K562 (cell line): Measurements from ENCODE around the gene SPATS2. TPM values are rescaled to one million over a fixed set of nuclear protein-coding genes. Genes with fewer than 3 reads are reported as not detected.

Experiments used
- ATAC-seq: fragments of 200-7000 bp; cut with Tn5 transposase; 3 replicates; pipeline ENCODE4 v1.9.1; 2020; ENCODE audit warnings: moderate library complexity
- BruUV-seq: library from RNA; stranded (reverse); fragments of 400-500 nt; replicated peaks from 2 replicates; lab custom pipeline; 2021; lab: Mats Ljungman, UMichigan
- CTCF ChIA-PET: fragments of 300-600 bp; formaldehyde crosslinking; extraction: SDS; loops from one replicate; lab custom pipeline; 2021; ENCODE audit warnings: low intra/inter-chr PET ratio; lab: Yijun Ruan, JAX
- POLR2A ChIA-PET: fragments of 300-600, 350-650 bp; sonication (Branson Sonifier 250); formaldehyde crosslinking; extraction: SDS; loops from one replicate; lab custom pipeline; 2021; ENCODE audit warnings: antibody characterized with exemption, inconsistent platforms; lab: Yijun Ruan, JAX
- DNase-seq, 4 experiments: peaks; one replicate each; pipeline versions ENCODE4 v3.0.0 to v3.0.0-alpha.2; 2011 to 2018; ENCODE audit warnings: low spot score in 3 of 4, mixed read lengths in 3 of 4; ENCODE audit errors: extremely low read depth in 1 of 4
- FAIRE-seq: peaks from 2 replicates; lab custom pipeline; 2011; peaks lifted over from hg19 to GRCh38; lab: Jason Lieb, UNC
- H2AFZ ChIP-seq: 2 replicates; pipeline ENCODE4 v1.6.0; 2011; ENCODE audit warnings: low read depth, low read length, control low read depth, inconsistent platforms
- H3K27ac ChIP-seq: fragments of 200-600 bp; 3 replicates; pipeline ENCODE4 v1.8.0; 2011; ENCODE audit warnings: low read depth, mild to moderate bottlenecking, control low read depth, inconsistent platforms, low read length, moderate library complexity, mixed read lengths; ENCODE audit errors: extremely low read depth
- H3K27me3 ChIP-seq, 2 experiments: fragments of 300-600 bp in 1 of 2; 2 replicates in 1 of 2; 3 replicates in 1 of 2; pipeline versions ENCODE4 v1.6.0 to v1.8.0; 2011; ENCODE audit warnings: inconsistent platforms in 2 of 2, low read length in 2 of 2, mild to moderate bottlenecking in 1 of 2, mixed read lengths in 1 of 2, moderate library complexity in 1 of 2; ENCODE audit not compliant: control insufficient read depth in 2 of 2, insufficient read depth in 2 of 2
- H3K36me3 ChIP-seq: fragments of 300-600 bp; 3 replicates; pipeline ENCODE4 v1.8.0; 2011; ENCODE audit warnings: mild to moderate bottlenecking, low read length, inconsistent platforms; ENCODE audit not compliant: control insufficient read depth, insufficient read depth
- H3K4me1 ChIP-seq, 2 experiments: fragments of 200-600 bp in 1 of 2; replicated peaks in 1 of 2; 2 replicates in 1 of 2; 3 replicates in 1 of 2; pipeline versions ENCODE4 v1.5.1 to v1.8.0; 2011; ENCODE audit warnings: inconsistent platforms in 2 of 2, low read length in 2 of 2, mild to moderate bottlenecking in 1 of 2, mixed read lengths in 1 of 2, moderate library complexity in 1 of 2; ENCODE audit not compliant: control insufficient read depth in 2 of 2, insufficient read depth in 2 of 2
- H3K4me2 ChIP-seq: 2 replicates; pipeline ENCODE4 v1.6.1; 2011; ENCODE audit warnings: low read length, control low read depth, inconsistent platforms, mixed read lengths; ENCODE audit not compliant: insufficient read depth
- H3K4me3 ChIP-seq: fragments of 200-600 bp; sonication (generic), shearing (Covaris generic); 2 replicates; pipeline ENCODE4 v1.5.1; 2016; ENCODE audit warnings: control low read depth, inconsistent platforms
- H3K79me2 ChIP-seq: fragments of 200-600 bp; 3 replicates; pipeline ENCODE4 v1.8.0; 2011; ENCODE audit warnings: low read length, inconsistent platforms; ENCODE audit not compliant: control insufficient read depth, insufficient read depth
- H3K9ac ChIP-seq, 2 experiments: 2 replicates each; pipeline versions ENCODE4 v1.6.0 to v1.6.1; 2011; ENCODE audit warnings: low read depth in 2 of 2, low read length in 2 of 2, control low read depth in 1 of 2, inconsistent platforms in 1 of 2, mild to moderate bottlenecking in 1 of 2, mixed read lengths in 1 of 2; ENCODE audit not compliant: insufficient read depth in 1 of 2
- H3K9me1 ChIP-seq: one replicate; pipeline ENCODE4 v1.6.0; 2011; ENCODE audit warnings: inconsistent platforms, mild to moderate bottlenecking, low read length, moderate library complexity; ENCODE audit not compliant: control insufficient read depth, insufficient read depth
- H3K9me3 ChIP-seq: replicated peaks from 2 replicates; pipeline ENCODE4 v1.5.1; 2011; ENCODE audit warnings: low read depth, low read length, inconsistent platforms; ENCODE audit not compliant: control insufficient read depth, insufficient read depth
- H4K20me1 ChIP-seq: replicated peaks from 2 replicates; pipeline ENCODE4 v1.6.1; 2011; ENCODE audit warnings: low read length, inconsistent platforms, mixed read lengths; ENCODE audit not compliant: control insufficient read depth, insufficient read depth
- BCL6 ChIP-seq: fragments of 250-450 bp; sonication (Bioruptor Pico); IDR thresholded peaks from 2 replicates; pipeline ENCODE4 v1.4.0; 2020
- CEBPB ChIP-seq: fragments of 450-650 bp; IDR thresholded peaks from 2 replicates; pipeline ENCODE4 v1.6.1; 2016; ENCODE audit warnings: missing genetic modification characterization, missing compliant biosample characterization
- EP400 ChIP-seq: fragments of 450-650 bp; IDR thresholded peaks from 2 replicates; pipeline ENCODE4 v1.6.1; 2017; ENCODE audit warnings: antibody characterized with exemption, mild to moderate bottlenecking, moderate library complexity
- FUS ChIP-seq: fragments of 200-400 bp; formaldehyde crosslinking; optimal IDR thresholded peaks from 2 replicates; pipeline ENCODE3; 2017; ENCODE audit warnings: low read depth, low read length
- NFIC ChIP-seq: fragments of 450-650 bp; IDR thresholded peaks from 2 replicates; pipeline ENCODE4 v1.6.1; 2017; ENCODE audit warnings: mild to moderate bottlenecking, inconsistent platforms
- RBFOX2 ChIP-seq: fragments of 200-400 bp; formaldehyde crosslinking; IDR thresholded peaks from 2 replicates; pipeline ENCODE4 v1.6.1; 2017; ENCODE audit warnings: low read depth, mild to moderate bottlenecking, low read length, moderate library complexity
- RFX7 ChIP-seq: fragments of 250-450 bp; sonication (Bioruptor Pico); IDR thresholded peaks from 2 replicates; pipeline ENCODE4 v1.5.1; 2021; ENCODE audit warnings: mild to moderate bottlenecking
- ZNF165 ChIP-seq: fragments of 250-450 bp; sonication (Bioruptor Pico); IDR thresholded peaks from 2 replicates; pipeline ENCODE4 v1.4.0; 2020; ENCODE audit warnings: borderline replicate concordance
- ZNF609 ChIP-seq: sonication (generic); formaldehyde crosslinking; IDR thresholded peaks from 2 replicates; pipeline ENCODE4 v1.8.1; 2023; ENCODE audit warnings: missing genetic modification reagents, mild to moderate bottlenecking, borderline replicate concordance
- WGBS: fragments of 100-300 bp; shearing (Covaris generic); methylation state at CpG from one replicate; pipeline ENCODE4 v1.1.6; 2016; ENCODE audit warnings: low coverage, mixed read lengths; ENCODE audit not compliant: insufficient coverage; ENCODE audit errors: missing lambda C conversion rate; 5-methylcytosine and 5-hydroxymethylcytosine counted together
- in situ Hi-C: fragments of 300-500 bp; cut with MboI; formaldehyde crosslinking; loops from 4 replicates; pipeline ENCODE4 v1.15.0; 2018; ENCODE audit warnings: inconsistent platforms, mixed read lengths
- intact Hi-C: fragments of 100-400 bp; cut with micrococcal nuclease; formaldehyde crosslinking; loops from 2 replicates; pipeline ENCODE4 v1.14.2; 2022
- polyA plus RNA-seq, 8 experiments: library from polyadenylated mRNA; depleted of rRNA in 4 of 8; stranded (reverse) in 5 of 8; unstranded in 3 of 8; fragments of >200 nt; fragmentation: Nextera tagmentation in 2 of 8; fragmentation: Illumina TruSeq in 1 of 8; extraction: Ambion mirVana in 2 of 8; extraction: Trizol in 1 of 8; gene quantifications; 2 replicates each; pipeline versions ENCODE4 v1.2.1 to v1.2.3, GENCODE V29; 2011 to 2014; ENCODE audit warnings: inconsistent platforms in 1 of 8, missing spikeins in 1 of 8
- total RNA-seq, 7 experiments: library from RNA; depleted of rRNA in 6 of 7; stranded (reverse); fragments of >200 nt in 6 of 7; fragmentation: Illumina TruSeq in 2 of 7; extraction: Trizol in 2 of 7; gene quantifications; 2 replicates each; pipeline versions ENCODE4 v1.2.1 to v1.2.3, GENCODE V29; 2011 to 2021; ENCODE audit warnings: low replicate concordance in 1 of 7

The SPATS2 gene
- total and polyA plus RNA-seq, 9 of the 15 experiments (the other 6 are each of a cell fraction or from before 2014, with no cell fraction given), result 5.4 to 48.2 (median 17.5) TPM

GRCh38 chr12:49502590-49502989 is 135.3 kb downstream of the SPATS2 start (continued):
- TF ChIP-seq RBFOX2, result no peak
- TF ChIP-seq ZNF165, result no peak
- no peak for TF ChIP-seq FUS
- TF ChIP-seq RFX7 (CRISPR knock-in tag), result no peak
- TF ChIP-seq NFIC, result no peak
- no peak for TF ChIP-seq CEBPB (tag)

- no peaks in the 10 kb centered on the region for H3K79me2 ChIP-seq
- H3K9me1 ChIP-seq, result no peaks in the 10 kb centered on the region
- H3K4me1 ChIP-seq, result no peaks in the 10 kb centered on the region
- DNase-seq (no peak), ATAC-seq (no peak), FAIRE-seq (no peak)
- no peaks in the 10 kb centered on the region for H4K20me1 ChIP-seq
- no peaks in the 10 kb centered on the region; the same call in 1 of the 2 replicates for H3K9me3 ChIP-seq
- no peak overlapping the region for H3K9ac ChIP-seq
- intact Hi-C loops (no loop called here), in situ Hi-C loops (no loop called here)
- peaks cover 7% of the 10 kb centered on the region; the same call in 2 of the 3 replicates for H3K36me3 ChIP-seq
- POLR2A ChIA-PET, result interaction anchor here (0.6 to 1.1 kb wide), 4 partner anchors 137 to 229 kb away, joined by 3 to 4 read pairs (median 4); no protein-coding TSS in a partner anchor
- WGBS, result 84% methylated on average over 5 of the region's 5 CpGs
- H3K4me2 ChIP-seq, result no peak overlapping the region
- no peak overlapping the region for H2AFZ ChIP-seq
- H3K4me3 ChIP-seq, result no peak overlapping the region
- CTCF ChIA-PET, result no interaction called here
- TF ChIP-seq BCL6 (CRISPR knock-in tag), result no peak
- TF ChIP-seq ZNF609 (CRISPR knock-in tag), result no peak
- TF ChIP-seq EP400, result no peak
- no TSS peak for BruUV-seq
- H3K27me3 ChIP-seq, result no peaks in the 10 kb centered on the region
- H3K27ac ChIP-seq, result no peak overlapping the region
These were observed 136.5 kb downstream of the SPATS2 start for GRCh38 chr12:49503674-49504180.
